SU-DHL-6 (cell line): ENCODE data around the gene MAMDC4.

Source experiments
- H2AFZ ChIP-seq: fragments of 200-600 bp; sonication (generic); 2 replicates; pipeline ENCODE4 v1.6.1; 2014; ENCODE audit warnings: low read depth, mild to moderate bottlenecking, moderate library complexity, mixed read lengths, antibody characterized with exemption, low read length; ENCODE audit not compliant: severe bottlenecking
- H3F3A ChIP-seq: fragments of 200-600 bp; shearing (Covaris generic); 2 replicates; pipeline ENCODE4 v1.6.0; 2016; ENCODE audit warnings: antibody characterized with exemption, mild to moderate bottlenecking; ENCODE audit not compliant: insufficient read depth
- H3K27ac ChIP-seq: fragments of 200-600 bp; sonication (generic); 2 replicates; pipeline ENCODE4 v1.5.1; 2016; ENCODE audit warnings: low read depth, mild to moderate bottlenecking, low read length, moderate library complexity, mixed read lengths
- H3K27me3 ChIP-seq: fragments of 200-600 bp; sonication (generic), shearing (Covaris generic); 2 replicates; pipeline ENCODE4 v1.6.0; 2014; ENCODE audit warnings: mild to moderate bottlenecking, low read length
- H3K36me3 ChIP-seq: fragments of 200-600 bp; sonication (generic); 2 replicates; pipeline ENCODE4 v1.6.1; 2014; ENCODE audit warnings: mild to moderate bottlenecking, low read length, mixed read lengths
- H3K4me2 ChIP-seq: fragments of 300-600, 200-600 bp; shearing (Covaris generic), sonication (generic); 2 replicates; pipeline ENCODE4 v1.6.0; 2014; ENCODE audit warnings: low read length, low read depth, mild to moderate bottlenecking; ENCODE audit not compliant: poor library complexity, severe bottlenecking
- H3K4me3 ChIP-seq: fragments of 200-600 bp; sonication (generic); 2 replicates; pipeline ENCODE4 v1.5.1; 2014; ENCODE audit warnings: antibody characterized with exemption, low read length, mild to moderate bottlenecking, mixed read lengths; ENCODE audit not compliant: insufficient read depth, poor library complexity, severe bottlenecking
- H3K79me2 ChIP-seq: fragments of 200-600 bp; sonication (generic); 2 replicates; pipeline ENCODE4 v1.6.1; 2014; ENCODE audit warnings: mild to moderate bottlenecking, low read length, moderate library complexity; ENCODE audit not compliant: insufficient read depth
- H3K9ac ChIP-seq: fragments of 200-600 bp; sonication (generic); 2 replicates; pipeline ENCODE4 v1.7.0; 2014; ENCODE audit warnings: mild to moderate bottlenecking, low read length
- H3K9me2 ChIP-seq: fragments of 200-600 bp; sonication (generic); replicated peaks from 2 replicates; pipeline ENCODE4 v1.6.1; 2014; ENCODE audit warnings: low read length; ENCODE audit not compliant: insufficient read depth
- H3K9me3 ChIP-seq: fragments of 200-600 bp; sonication (generic); 2 replicates; pipeline ENCODE4 v1.6.1; 2014; ENCODE audit warnings: low read length, mixed read lengths; ENCODE audit not compliant: insufficient read depth
- H4K20me1 ChIP-seq: fragments of 200-600 bp; sonication (generic); 2 replicates; pipeline ENCODE4 v1.6.1; 2014; ENCODE audit warnings: low read depth, mild to moderate bottlenecking, antibody characterized with exemption, low read length, moderate library complexity, mixed read lengths
- CTCF ChIP-seq: fragments of 200-600 bp; sonication (generic); IDR thresholded peaks from one replicate; pipeline ENCODE4 v1.5.1; 2017; ENCODE audit warnings: antibody characterized with exemption, mild to moderate bottlenecking, low read length, moderate library complexity; ENCODE audit not compliant: insufficient read depth, poor library complexity, severe bottlenecking
- EZH2phosphoT487 ChIP-seq: fragments of 200-600 bp; sonication (generic), shearing (Covaris generic); conservative IDR thresholded peaks from 2 replicates; pipeline ENCODE4 v1.6.1; 2018; ENCODE audit warnings: mild to moderate bottlenecking, antibody characterized with exemption, low read length, moderate library complexity, mixed read lengths

Gene MAMDC4

GRCh38 chr9:136827794-136828473 is 24.2 kb upstream of the MAMDC4 start:
- Histone ChIP-seq H3K4me2 (no peak overlapping the region), H3F3A (no peaks in the 10 kb centered on the region), H3K27ac (no peak overlapping the region), H3K9ac (no peak overlapping the region), H2AFZ (no peak overlapping the region), H3K9me2 (no peaks in the 10 kb centered on the region), H3K4me3 (no peak overlapping the region), H3K36me3 (no peaks in the 10 kb centered on the region), H3K9me3 (no peaks in the 10 kb centered on the region), H3K27me3 (no peaks in the 10 kb centered on the region), H3K79me2 (no peaks in the 10 kb centered on the region; the same call in 1 of the 2 replicates), H4K20me1 (no peaks in the 10 kb centered on the region)
- TF ChIP-seq EZH2phosphoT487 (no peak), CTCF (no peak)

- Histone ChIP-seq H3K27ac (no peak overlapping the region), H3K27me3 (no peaks in the 10 kb centered on the region), H2AFZ (no peak overlapping the region), H3K36me3 (no peaks in the 10 kb centered on the region), H3K9me2 (no peaks in the 10 kb centered on the region), H3K9ac (no peak overlapping the region), H3F3A (no peaks in the 10 kb centered on the region), H3K4me3 (no peak overlapping the region), H3K4me2 (no peak overlapping the region), H4K20me1 (no peaks in the 10 kb centered on the region), H3K9me3 (no peaks in the 10 kb centered on the region), H3K79me2 (no peaks in the 10 kb centered on the region)
- TF ChIP-seq CTCF (no peak), EZH2phosphoT487 (no peak)
These were observed 23.5 kb upstream of the MAMDC4 start for GRCh38 chr9:136828474-136829140.

- H4K20me1 ChIP-seq: no peaks in the 10 kb centered on the region
These were observed 22.7 kb upstream of the MAMDC4 start for GRCh38 chr9:136829412-136829811.

More at GRCh38 chr9:136829412-136829811, 22.7 kb upstream of the MAMDC4 start:
- H2AFZ ChIP-seq: no peak overlapping the region
- no peak overlapping the region for H3K4me2 ChIP-seq
- no peak overlapping the region for H3K9ac ChIP-seq
- no peak overlapping the region for H3K27ac ChIP-seq
- no peaks in the 10 kb centered on the region for H3F3A ChIP-seq
- no peaks in the 10 kb centered on the region for H3K9me2 ChIP-seq
- no peaks in the 10 kb centered on the region for H3K9me3 ChIP-seq
- no peaks in the 10 kb centered on the region for H3K36me3 ChIP-seq
- H3K79me2 ChIP-seq: no peaks in the 10 kb centered on the region
- H3K27me3 ChIP-seq: no peaks in the 10 kb centered on the region
- H3K4me3 ChIP-seq: no peak overlapping the region
- TF ChIP-seq EZH2phosphoT487 (no peak), CTCF (no peak)
